ENCODE data around the gene DNA2. TPM values are rescaled to one million over a fixed set of nuclear protein-coding genes. Genes with fewer than 3 reads are reported as not detected.

The DNA2 gene
- polyA plus RNA-seq, 4 donors: 2.2 to 7.8 (median 4.1) TPM

GRCh38 chr10:68366600-68366999, 105.2 kb downstream of the DNA2 start:
- H3K4me3 ChIP-seq (ENCODE audit: low read depth in 1 of 3, low read length in 3 of 3): no peak overlapping the region
- WGBS, 3 donors: 97 to 99% (median 97%) methylated on average over 5 of the region's 5 CpGs
- DNase-seq: no peak
- H3K27ac ChIP-seq (ENCODE audit: low read depth in 1 of 3, low read length in 2 of 3): no peak overlapping the region
- no peak for FAIRE-seq
- H3K4me1 ChIP-seq (ENCODE audit: control insufficient read depth in 3 of 3, insufficient read depth in 2 of 3, low read depth in 1 of 3, low read length in 2 of 3): no peaks in the 10 kb centered on the region
- peaks cover 0 to 6% of the 10 kb centered on the region in 2 donors for H3K9me3 ChIP-seq (ENCODE audit: control insufficient read depth in 2 of 2, insufficient read depth in 1 of 2, low read depth in 1 of 2, low read length in 1 of 2)
- H3K27me3 ChIP-seq (ENCODE audit: control insufficient read depth in 3 of 3, insufficient read depth in 3 of 3, low read length in 3 of 3): no peaks in the 10 kb centered on the region
- peaks cover 3 to 48% (median 4%) of the 10 kb centered on the region in 3 donors for H3K36me3 ChIP-seq (ENCODE audit: control insufficient read depth in 3 of 3, insufficient read depth in 2 of 3, low read depth in 1 of 3, low read length in 3 of 3)

GRCh38 chr10:68365611-68366010, 106.2 kb downstream of the DNA2 start:
- Histone ChIP-seq H3K9me3 (ENCODE audit: control insufficient read depth in 2 of 2, insufficient read depth in 1 of 2, low read depth in 1 of 2, low read length in 1 of 2) (no peaks in the 10 kb centered on the region), H3K27ac (ENCODE audit: low read depth in 1 of 3, low read length in 2 of 3) (no peak overlapping the region), H3K36me3 (ENCODE audit: control insufficient read depth in 3 of 3, insufficient read depth in 2 of 3, low read depth in 1 of 3, low read length in 3 of 3) (peaks cover 3 to 47% (median 4%) of the 10 kb centered on the region in 3 donors), H3K27me3 (ENCODE audit: control insufficient read depth in 3 of 3, insufficient read depth in 3 of 3, low read length in 3 of 3) (no peaks in the 10 kb centered on the region), H3K4me3 (ENCODE audit: low read depth in 1 of 3, low read length in 3 of 3) (no peak overlapping the region), H3K4me1 (ENCODE audit: control insufficient read depth in 3 of 3, insufficient read depth in 2 of 3, low read depth in 1 of 3, low read length in 2 of 3) (no peaks in the 10 kb centered on the region)
- no peak for FAIRE-seq
- 59 to 76% (median 66%) methylated on average over 2 of the region's 2 CpGs for WGBS, 3 donors
- no peak for DNase-seq

- H3K27me3 ChIP-seq (ENCODE audit: control insufficient read depth in 3 of 3, insufficient read depth in 3 of 3, low read length in 3 of 3): no peaks in the 10 kb centered on the region
- WGBS, 3 donors: 69 to 85% (median 82%) methylated on average over 3 of the region's 3 CpGs
- no peaks in the 10 kb centered on the region for H3K4me1 ChIP-seq (ENCODE audit: control insufficient read depth in 3 of 3, insufficient read depth in 2 of 3, low read depth in 1 of 3, low read length in 2 of 3)
- H3K9me3 ChIP-seq (ENCODE audit: control insufficient read depth in 2 of 2, insufficient read depth in 1 of 2, low read depth in 1 of 2, low read length in 1 of 2): no peaks in the 10 kb centered on the region
- no peak overlapping the region for H3K27ac ChIP-seq (ENCODE audit: low read depth in 1 of 3, low read length in 2 of 3)
- peaks cover 3 to 51% (median 4%) of the 10 kb centered on the region in 3 donors for H3K36me3 ChIP-seq (ENCODE audit: control insufficient read depth in 3 of 3, insufficient read depth in 2 of 3, low read depth in 1 of 3, low read length in 3 of 3)
- FAIRE-seq: no peak
- H3K4me3 ChIP-seq (ENCODE audit: low read depth in 1 of 3, low read length in 3 of 3): no peak overlapping the region
- no peak for DNase-seq
Measured at GRCh38 chr10:68364101-68364886, 107.5 kb downstream of the DNA2 start.

Other genes with a start within 250 kb of the DNA2 start
- 1 to 10 TPM in 2 of 4 donors, under 1 TPM in 2; 0.30 to 3.0 (median 1.2) TPM for gene ATOH7, start 239.9 kb downstream of the DNA2 start, polyA plus RNA-seq
- 100 to 1,000 TPM; 117 to 229 (median 139) TPM for gene HNRNPH3, start 139.9 kb downstream of the DNA2 start, polyA plus RNA-seq
- gene PBLD, start 139.0 kb downstream of the DNA2 start, polyA plus RNA-seq: 100 to 1,000 TPM in 3 of 4 donors, 10 to 100 TPM in 1; 45.1 to 333 (median 220) TPM
- 10 to 100 TPM in 1 of 4 donors, 1 to 10 TPM in 3; 4.5 to 17.2 (median 5.0) TPM for gene RUFY2, start 64.7 kb downstream of the DNA2 start, polyA plus RNA-seq
- 10 to 100 TPM in 3 of 4 donors, 1 to 10 TPM in 1; 6.6 to 23.3 (median 17.8) TPM for gene SLC25A16, start 55.5 kb upstream of the DNA2 start, polyA plus RNA-seq
- 1 to 10 TPM in 1 of 4 donors, under 1 TPM in 2, not detected in 1; under 0.01 to 4.0 (median 0.31) TPM for gene TET1, start 88.4 kb upstream of the DNA2 start, polyA plus RNA-seq
- gene CCAR1, start 249.3 kb upstream of the DNA2 start, polyA plus RNA-seq: 10 to 100 TPM; 33.9 to 78.7 (median 54.7) TPM